Activated T-cell treated with anti-CD3 and anti-CD28 coated beads for 24 hours (primary cell): ENCODE results near the gene CSK.
A peak's percentile ranks its signal among the peaks of the same experiment; 100 is the strongest.

Experiments used
- DNase-seq: peaks from one replicate; pipeline ENCODE4 v3.0.0-alpha.2; 2020; ENCODE audit warnings: low read depth

CSK gene

DNA sequence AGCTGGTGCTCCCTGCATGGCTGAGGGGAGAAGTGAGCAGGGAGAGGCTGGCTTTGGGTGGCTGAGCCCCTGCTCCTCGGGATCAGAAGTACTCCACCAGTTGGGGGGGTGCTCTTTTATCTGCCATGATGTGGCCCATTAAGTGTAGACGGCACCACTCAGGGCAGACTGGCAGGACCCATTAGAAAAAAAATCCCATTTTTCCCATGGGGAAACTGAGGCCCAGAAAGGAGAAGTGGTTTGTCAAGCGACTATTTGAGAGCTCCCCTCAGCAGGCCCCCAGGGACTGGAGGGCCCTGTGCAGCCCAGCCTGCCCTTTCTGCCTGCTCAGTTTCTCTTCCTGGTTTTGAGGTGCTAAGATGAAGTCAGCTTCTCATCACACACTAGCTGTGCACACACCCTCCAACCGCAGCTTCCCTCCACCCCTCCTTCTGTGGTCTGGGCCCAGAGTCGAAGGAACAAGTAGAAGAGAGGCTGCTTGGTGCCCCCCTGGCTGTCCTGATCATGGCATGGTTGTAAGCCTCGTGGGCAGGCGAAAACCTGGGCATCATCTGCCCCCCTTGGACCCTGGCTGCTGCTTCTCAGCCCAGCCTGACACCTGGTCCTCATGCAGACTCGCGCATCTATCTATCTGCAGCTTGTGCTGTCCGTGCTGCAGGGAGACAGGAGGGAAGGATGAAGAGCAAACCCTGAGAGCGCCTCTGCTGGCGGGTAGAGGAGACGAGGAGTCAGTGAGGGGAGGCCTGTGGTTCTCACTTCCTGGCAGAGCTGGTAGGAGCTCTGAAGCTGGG lies 5.6 kb downstream of the CSK start:
- DNase-seq: peak; percentile 85

- no peak for DNase-seq
Measured at GRCh38 chr15:74788042-74788682, 6.3 kb downstream of the CSK start.

DNA sequence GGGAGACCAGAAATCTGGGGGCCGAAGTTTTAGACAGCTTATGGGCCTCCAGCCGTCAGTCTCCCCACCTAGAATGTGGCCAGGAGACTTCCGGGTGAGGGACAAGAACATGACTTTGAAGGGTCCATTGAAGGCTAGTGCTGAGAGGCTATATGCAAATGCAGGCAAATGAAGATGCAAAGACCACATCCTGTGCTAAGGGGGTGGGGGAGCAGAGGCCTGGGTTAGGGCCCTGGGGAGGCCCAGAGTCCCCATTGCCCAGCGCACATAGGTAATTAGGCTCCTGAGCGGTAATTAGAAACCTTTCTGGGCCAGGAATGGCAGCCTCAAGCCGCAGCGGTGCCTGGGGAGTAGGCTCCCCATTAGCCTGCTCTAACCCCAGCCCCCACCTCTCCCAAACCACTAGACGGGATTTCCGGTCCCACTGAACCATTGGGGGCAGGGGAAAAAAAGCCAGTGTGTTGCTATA lies 6.8 kb downstream of the CSK start:
- no peak for DNase-seq

DNA sequence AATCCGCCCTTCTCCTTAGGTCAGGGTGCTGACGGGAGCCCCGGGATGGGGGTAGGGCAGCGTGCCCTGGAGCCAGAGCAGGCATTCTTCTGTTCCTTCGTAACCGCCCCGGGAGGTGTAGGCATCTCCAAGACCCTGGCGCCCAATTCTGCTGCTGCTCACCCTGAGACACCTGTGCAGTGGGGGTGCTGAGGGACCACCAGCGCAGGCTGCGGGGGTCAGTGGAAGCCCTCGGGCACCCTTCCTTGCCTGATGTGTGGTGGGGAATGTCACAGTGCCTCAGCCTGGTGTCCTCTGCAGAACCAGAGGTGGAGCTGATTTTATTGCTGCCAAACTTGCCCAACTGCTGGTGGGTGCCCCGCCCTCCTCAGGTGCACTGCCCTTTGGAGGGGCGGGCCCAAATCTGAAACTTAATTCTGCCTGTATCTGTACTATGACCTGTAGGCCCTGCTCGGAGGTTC lies 7.3 kb downstream of the CSK start:
- DNase-seq: no peak

- no peak for DNase-seq
Measured at GRCh38 chr15:74789741-74790079, 7.8 kb downstream of the CSK start.

- DNase-seq: no peak
Measured at GRCh38 chr15:74790080-74790916, 8.4 kb downstream of the CSK start.

- DNase-seq: no peak
Measured at GRCh38 chr15:74791007-74791406, 9.1 kb downstream of the CSK start.

DNA sequence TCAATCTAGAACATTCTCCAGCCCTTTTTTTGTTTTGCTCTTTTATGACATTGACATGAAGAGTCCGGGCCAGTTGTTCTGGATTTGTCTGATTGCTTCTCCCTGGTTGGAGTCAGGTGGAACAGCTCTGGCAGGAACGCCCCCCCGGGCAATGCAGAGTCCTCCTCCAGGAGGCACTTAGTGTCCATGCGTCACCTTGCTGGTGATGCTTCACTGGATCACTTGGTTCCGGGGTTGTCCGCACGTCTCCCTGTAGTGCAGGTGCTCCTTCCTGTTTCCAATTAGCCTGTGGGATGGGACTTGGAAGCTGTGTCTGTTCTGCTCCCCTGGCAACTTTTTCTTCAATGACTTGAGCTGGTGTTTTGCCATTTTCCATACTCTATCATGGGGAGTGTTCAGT lies 9.8 kb downstream of the CSK start:
- DNase-seq: no peak

GRCh38 chr15:74792227-74793016 lies 10.5 kb downstream of the CSK start:
- DNase-seq: no peak

DNA sequence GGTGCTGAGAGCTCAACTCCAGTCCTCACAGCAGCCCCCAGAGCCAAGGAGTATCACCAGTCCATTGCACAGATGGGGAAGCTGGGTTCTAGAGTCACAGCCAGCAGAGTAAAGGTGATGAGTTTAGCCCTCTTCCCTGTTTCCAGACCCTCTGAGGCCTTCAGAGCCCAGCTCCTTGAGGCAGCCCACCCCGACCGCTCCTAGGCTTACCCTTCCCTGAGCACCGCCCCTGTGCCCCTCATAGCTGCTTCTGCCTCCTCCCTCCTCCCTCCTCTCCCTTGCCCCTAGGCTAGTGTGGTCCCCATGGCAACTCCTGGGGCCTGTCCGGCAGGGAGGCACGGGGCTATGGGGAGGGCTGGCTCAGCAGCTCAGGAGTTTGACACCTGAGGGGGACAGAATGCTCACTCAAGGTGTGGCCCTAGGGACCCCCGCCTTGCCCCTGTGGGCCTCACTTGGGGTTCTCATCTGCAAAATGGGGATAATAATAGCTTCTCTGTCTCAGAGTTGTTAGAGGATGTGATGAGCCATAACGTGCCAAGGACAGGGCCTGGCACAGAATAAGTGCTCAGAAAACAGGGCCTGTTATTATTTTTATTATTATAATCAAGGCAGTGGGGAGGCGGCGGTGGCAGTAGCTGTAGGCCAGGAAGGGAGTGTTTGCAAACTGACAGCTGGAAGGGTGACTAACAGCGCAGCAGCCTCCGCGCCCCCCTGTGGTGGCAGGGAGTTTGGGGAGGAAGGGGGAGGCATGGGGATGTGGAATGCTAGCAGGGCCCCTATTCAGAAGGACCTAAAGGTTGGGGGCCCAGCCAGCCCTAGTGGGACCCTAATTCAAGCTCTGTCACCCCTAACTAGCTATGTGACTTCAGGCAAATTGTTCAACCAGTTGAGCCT lies 11.5 kb downstream of the CSK start:
- DNase-seq: no peak

DNA sequence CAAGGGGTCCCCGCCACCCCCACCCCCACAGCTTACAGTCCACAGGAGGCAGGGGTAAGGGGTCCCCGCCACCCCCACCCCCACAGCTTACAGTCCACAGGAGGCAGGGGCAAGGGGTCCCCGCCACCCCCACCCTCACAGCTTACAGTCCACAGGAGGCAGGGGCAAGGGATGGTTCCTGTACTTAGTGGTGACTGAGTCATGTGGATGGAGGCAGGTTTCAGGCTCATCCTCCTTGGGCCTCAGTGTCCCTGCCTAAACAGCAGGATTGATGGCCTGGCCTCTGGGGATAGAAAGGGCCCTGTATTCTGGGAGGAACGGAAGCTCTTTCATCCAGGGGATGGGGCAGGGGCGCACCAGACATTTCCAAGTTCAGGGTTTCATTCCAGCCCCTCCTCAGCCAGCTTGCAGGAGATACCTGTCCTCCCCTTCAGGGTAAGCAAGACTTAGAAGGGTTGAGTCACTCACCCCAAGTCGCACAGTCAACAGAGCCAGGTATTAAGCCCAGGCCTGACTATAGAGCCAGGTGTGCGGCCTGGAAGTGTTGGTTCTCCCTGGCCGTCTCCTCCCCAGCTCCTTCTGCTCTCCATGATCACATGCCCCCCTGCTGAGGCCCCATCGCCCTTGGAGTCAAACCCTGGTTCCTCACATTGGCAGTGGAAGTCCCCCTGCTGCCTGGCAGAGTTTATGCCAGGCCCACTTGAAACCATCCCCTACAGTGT lies 12.5 kb downstream of the CSK start:
- no peak for DNase-seq

DNA sequence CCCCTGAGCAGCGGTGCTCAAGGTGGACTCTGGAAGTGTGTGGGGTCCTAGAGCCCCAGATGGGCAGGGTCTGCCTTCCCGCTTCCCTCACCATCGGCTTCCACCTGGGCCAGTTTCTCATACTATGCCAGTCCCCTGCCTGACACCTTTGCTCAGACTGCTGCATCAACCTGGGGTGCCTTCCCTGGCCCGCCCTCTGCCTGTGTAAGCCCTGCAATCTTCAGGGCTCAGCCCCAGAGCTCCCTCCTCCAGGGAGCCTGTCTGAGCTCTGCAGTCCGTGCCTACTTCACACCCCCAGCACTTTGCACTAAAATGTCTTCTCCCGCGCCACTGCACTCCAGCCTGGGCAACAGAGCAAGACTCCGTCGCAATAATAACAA lies 13.1 kb downstream of the CSK start:
- no peak for DNase-seq

DNA sequence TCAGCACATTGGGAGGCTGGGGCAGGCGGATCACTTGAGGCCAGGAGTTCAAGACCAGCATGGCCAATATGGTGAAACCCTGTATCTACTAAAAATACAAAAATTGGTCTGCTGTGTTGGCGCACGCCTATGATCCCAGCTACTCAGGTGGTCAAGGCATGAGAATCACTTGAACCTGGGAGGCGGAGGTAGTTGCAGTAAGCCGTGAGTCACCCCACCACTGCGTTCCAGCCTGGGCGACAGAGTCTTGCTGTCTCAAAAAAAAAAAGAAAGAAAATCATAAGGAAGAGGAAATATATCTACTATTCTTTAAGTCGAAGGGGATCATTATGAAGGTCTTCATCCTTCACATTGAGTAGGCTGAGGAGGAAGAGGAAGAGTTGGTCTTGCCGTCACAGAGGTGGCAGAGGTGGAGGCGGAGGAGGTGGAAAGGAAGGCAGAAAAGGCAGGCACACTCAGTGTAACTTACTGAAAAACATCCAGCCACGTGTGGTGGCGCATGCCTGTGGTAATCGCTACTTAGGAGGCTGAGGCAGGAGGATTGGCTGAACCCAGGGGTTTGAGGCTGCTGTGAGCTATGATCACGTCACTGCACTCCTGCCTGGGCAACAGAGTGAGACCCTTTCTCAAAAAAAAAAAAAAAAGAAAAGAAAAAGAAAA lies 14.2 kb downstream of the CSK start:
- no peak for DNase-seq

- no peak for DNase-seq
Measured at GRCh38 chr15:74798388-74799254, 16.7 kb downstream of the CSK start.

DNA sequence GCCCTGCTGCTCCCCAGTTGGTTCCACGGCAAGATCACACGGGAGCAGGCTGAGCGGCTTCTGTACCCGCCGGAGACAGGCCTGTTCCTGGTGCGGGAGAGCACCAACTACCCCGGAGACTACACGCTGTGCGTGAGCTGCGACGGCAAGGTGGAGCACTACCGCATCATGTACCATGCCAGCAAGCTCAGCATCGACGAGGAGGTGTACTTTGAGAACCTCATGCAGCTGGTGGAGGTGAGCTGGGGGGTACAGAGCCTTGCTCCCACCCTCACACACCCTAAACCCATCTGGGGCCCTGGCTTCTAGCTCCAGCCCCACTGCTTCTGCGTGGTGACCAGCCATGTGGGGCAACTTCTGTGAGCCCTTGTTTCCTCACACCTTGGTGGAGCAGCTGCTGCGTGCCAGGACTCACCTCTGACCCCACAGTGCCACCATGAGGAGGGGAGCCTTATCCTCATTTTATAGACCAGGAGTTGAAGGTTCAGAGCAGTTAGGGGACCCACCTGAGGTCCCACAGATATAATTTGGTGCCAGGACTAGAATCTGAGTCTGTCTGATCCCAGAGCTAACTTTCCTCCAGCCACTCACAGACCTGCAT lies 17.5 kb downstream of the CSK start:
- DNase-seq: no peak

DNA sequence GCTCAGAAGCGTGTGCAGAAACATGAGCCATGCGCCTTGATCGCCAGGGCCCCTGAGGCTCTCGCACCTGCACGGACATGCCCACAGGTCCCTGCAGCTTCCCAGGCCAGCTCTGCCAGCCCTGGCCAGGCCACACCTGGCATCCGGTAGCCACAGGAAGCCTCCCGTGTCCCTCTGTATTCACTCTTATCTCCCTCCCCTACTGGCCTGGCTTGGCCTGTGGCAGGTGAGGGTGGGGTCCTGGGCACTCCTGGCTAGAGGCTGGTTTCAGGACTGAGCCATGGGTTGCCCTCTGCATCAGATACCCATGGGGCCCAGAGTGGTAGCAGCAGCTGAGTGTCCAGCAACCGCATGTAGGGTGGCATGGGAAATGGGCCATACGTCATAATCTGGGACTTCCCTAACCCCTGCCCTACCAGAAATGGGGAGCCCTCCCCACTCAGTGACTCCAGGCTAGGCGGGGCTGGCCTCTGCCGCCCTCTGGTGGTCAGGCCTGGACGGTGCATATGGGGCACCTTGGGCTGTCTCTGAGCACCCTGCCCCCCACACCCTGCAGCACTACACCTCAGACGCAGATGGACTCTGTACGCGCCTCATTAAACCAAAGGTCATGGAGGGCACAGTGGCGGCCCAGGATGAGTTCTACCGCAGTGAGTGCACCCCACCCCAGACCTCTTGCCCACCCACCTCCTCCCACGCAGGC lies 18.1 kb downstream of the CSK start:
- peak; percentile 82 for DNase-seq

- no peak for DNase-seq
Measured at GRCh38 chr15:74800559-74801094, 18.7 kb downstream of the CSK start.
